Fibroblast of pulmonary artery (primary cell): ENCODE measurements around the gene LCN1.

Experiments
- DNase-seq: peaks from one replicate; pipeline ENCODE4 v3.0.0-alpha.2; 2010; ENCODE audit warnings: low read depth
- H3K4me3 ChIP-seq: replicated peaks from 2 replicates; pipeline ENCODE4 v1.5.1; 2011; ENCODE audit warnings: low read depth, mild to moderate bottlenecking, control low read depth, low read length, moderate library complexity
- TF ChIP-seq, protein P1 (sequence below): IDR thresholded peaks from 2 replicates; pipeline ENCODE4 v1.5.1; 2011; ENCODE audit warnings: mild to moderate bottlenecking, control low read depth, low read length, inconsistent platforms; ENCODE audit errors: missing control alignments

The LCN1 gene

DNA sequence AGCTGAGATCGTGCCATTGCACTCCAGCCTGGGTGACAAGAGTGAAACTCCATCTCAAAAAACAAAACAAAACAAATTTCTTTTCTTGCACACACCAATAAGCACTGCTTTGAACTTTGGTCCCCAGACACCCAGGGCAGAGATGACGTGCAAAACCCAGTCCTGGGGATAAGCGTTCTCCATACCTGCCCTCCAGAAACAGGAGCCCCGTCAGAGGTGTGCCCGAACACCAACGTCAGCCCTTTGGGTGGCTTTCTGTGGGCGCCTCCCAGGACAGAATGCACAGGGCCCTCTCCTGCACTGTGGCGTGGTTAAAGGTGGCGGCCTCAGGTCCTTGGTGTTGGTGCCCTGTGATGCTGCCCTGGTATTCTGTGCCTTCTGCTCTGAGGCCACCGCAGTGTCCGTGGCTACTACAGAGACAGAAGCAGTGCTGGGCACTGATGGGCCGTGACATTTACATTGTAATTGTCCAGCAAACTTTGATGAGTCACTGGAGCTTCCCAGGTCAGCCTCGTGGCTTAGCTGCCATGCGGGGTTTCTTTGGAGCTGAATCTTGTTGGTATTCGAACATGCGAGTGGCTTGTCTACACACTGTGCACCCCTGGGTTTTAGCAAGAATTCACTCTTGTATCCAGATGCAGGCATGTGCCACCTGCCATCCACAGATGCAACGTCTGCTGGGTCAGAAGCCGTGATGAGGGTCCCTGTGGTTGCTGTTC, 31.9 kb upstream of the LCN1 start:
- no peak for DNase-seq
- TF ChIP-seq, protein P1, sequence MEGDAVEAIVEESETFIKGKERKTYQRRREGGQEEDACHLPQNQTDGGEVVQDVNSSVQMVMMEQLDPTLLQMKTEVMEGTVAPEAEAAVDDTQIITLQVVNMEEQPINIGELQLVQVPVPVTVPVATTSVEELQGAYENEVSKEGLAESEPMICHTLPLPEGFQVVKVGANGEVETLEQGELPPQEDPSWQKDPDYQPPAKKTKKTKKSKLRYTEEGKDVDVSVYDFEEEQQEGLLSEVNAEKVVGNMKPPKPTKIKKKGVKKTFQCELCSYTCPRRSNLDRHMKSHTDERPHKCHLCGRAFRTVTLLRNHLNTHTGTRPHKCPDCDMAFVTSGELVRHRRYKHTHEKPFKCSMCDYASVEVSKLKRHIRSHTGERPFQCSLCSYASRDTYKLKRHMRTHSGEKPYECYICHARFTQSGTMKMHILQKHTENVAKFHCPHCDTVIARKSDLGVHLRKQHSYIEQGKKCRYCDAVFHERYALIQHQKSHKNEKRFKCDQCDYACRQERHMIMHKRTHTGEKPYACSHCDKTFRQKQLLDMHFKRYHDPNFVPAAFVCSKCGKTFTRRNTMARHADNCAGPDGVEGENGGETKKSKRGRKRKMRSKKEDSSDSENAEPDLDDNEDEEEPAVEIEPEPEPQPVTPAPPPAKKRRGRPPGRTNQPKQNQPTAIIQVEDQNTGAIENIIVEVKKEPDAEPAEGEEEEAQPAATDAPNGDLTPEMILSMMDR: no peak
- no peak overlapping the region for H3K4me3 ChIP-seq

DNA sequence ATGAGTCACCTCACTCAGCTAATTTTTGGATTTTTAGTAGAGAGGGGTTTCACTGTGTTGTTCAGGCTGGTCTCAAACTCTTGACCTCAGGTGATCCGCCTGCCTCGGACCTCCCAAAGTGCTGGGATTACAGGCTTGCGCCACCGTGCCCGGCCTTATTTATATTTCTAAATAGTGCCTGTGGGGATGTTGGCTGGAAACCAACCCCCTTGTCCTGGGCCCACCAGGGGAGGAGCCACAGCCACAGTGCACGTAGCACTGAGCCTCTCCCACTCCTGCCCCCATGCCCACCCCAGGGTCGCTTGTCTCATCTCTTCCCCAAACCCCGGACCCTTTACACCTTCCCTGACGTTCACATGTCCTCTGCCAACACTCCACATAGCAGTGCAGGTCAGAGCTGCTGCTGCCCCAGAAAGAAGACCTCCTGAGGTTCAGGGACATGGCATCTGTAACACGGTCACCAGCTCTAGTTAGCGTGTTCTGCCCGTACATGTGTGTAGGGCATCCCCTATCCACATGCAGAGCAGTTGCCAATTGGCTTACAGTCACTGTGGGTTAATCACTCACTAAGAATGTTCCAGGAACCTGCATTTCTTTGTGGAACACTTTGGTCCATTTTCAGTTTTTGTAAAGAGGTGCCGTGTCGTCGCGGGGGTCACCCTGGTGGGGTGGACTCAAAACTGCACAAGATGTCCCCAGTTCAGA, 30.9 kb upstream of the LCN1 start:
- no peak for DNase-seq
- H3K4me3 ChIP-seq: no peak overlapping the region
- TF ChIP-seq, protein P1: no peak

DNA sequence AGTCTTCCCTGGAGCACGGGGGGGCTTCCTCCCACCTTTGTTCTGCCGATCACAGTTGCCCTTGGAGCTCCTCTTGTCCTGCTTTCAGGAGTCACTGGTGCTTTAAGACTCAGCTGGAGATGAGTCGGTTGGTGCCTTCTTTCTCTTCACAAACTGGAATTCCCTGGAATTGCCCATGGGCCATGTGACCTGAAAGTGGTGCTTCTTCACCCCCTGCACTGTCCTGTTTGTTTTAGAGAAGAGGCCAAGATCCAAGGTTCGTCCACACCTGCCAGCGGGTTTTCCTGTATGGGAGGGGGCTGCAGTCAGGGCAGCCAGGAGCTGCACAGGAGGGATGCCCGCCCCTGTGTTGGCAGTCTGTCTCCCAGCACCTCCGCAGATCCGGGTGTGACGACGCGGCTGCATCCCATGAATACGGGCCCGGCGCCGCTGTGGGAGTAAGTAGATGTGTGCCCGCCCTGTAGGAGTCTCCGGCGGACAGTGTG, 30.2 kb upstream of the LCN1 start:
- no peak overlapping the region for H3K4me3 ChIP-seq
- TF ChIP-seq, protein P1: no peak
- no peak for DNase-seq

DNA sequence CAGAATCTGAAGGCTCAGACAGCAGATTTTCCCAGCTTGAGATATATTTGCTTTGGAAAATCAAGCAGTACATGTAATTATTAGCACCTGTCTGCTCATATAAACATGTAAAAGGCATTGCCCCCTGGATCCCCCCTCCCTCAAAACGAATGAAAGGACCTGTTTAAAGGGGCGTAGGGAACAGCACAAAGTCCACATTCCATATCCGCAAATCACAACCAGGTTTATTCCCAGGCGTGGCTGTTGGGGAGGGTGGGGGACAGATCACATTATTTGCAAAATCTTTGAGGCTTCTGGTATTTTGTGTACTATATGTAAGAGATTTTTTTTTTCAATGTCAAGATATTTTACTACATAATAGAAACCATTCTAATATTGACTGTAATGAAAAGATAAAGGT, 29.5 kb upstream of the LCN1 start:
- no peak for DNase-seq
- TF ChIP-seq, protein P1: no peak
- H3K4me3 ChIP-seq: no peak overlapping the region

DNA sequence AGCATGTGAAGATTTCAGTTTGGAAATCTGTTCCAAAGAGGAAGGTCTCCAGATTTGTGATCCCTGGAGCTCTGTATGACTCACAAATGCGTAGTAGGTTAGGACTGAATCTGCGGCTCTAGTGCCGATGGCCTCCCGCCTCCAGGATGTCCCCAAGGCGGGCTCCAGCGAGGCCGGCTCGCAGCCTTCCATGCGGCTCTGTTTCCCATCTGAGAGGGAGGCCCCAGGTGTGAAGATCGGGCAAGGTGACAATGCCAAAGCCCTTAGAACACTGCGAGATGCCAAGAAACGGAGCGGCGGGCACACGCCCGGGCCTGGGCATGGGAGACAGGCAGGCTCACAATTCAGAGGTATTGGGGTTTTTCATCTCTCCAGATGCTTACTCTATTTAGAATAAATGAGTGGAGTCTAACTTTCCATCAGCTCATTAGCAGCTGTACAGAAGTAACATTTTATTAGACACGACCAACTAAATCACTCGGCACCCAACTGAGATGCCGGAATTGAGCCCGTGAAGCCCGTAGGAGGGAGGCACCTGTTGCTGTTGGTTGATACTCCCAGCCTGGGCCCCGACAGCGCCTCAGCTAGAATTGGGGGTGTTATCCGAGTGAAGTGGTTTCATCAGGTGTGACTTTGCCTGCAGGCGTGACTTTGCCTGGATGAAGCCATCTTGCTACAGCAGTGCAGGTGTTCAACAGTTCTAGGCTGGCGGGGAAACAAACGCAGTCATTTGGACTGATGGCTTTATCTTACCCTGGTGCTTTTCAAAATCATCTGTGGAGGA, 28.2 kb upstream of the LCN1 start:
- TF ChIP-seq, protein P1: no peak
- no peak for DNase-seq
- no peak overlapping the region for H3K4me3 ChIP-seq

DNA sequence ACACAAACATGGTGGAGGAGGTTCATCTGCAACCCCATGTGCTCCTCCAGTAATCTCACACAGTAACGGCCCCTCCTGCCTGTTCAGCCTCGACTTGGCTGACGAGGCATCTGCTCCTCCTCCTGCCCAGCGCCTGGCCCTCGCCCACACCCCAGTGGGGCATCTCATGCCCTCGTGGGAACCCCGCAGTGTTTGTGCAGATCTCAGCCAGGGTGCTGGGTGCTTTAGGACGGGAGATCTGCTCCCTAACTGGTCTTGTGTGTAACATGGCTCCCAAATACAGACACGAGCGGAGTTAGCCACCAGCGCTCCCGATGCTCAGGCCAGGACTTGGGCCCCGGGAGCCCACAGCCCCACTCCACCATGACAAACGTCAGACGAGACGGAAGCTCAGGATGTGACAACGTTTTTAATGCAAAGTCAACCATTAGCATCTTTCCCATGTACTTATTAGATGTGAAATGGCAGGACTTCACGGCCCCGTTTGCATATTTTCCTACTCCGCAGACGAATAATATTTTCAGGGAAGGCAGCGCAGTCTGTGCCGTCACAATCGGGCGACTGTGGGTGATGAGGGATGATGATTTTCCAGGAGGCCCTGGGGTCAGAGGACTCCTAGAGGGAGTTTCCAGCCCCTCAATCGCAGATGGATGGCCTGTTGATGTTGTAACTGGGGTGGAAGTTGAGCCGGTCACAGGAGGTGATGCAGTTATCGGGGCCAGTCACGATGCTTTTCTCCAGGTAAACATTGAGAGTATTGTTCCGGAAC, 26.3 kb upstream of the LCN1 start:
- TF ChIP-seq, protein P1: no peak
- no peak overlapping the region for H3K4me3 ChIP-seq

More for the DNA sequence above, 26.3 kb upstream of the LCN1 start:
- no peak for DNase-seq
